GM21381 (cell line): ENCODE data around the gene SMYD1.

Source experiments
- ATAC-seq: cut with Tn5 transposase; IDR thresholded peaks from one replicate; pipeline ENCODE4 v1.9.1; 2021; ENCODE audit warnings: mild to moderate bottlenecking, moderate library complexity; ENCODE audit not compliant: unreplicated experiment

SMYD1 gene

DNA sequence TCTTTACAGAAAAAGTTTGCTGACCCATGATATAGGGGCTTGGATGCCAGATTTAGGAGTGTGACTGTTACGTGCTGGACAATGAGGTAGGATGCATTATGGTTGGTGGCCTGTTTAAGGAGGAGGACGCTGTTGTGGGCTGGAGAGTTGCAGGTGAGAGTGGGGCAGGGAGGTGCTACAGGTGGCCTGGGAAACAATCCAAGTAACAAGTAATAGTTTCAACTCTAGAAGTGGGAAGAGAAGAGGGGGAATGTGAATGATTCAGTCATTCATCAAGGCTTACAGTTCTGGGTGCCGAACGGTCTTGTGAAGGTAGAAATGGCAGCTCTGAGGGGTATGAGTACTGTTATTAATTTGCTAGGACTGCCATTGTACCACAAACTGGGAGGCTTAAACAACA, 54.1 kb downstream of the SMYD1 start:
- ATAC-seq, result no peak

DNA sequence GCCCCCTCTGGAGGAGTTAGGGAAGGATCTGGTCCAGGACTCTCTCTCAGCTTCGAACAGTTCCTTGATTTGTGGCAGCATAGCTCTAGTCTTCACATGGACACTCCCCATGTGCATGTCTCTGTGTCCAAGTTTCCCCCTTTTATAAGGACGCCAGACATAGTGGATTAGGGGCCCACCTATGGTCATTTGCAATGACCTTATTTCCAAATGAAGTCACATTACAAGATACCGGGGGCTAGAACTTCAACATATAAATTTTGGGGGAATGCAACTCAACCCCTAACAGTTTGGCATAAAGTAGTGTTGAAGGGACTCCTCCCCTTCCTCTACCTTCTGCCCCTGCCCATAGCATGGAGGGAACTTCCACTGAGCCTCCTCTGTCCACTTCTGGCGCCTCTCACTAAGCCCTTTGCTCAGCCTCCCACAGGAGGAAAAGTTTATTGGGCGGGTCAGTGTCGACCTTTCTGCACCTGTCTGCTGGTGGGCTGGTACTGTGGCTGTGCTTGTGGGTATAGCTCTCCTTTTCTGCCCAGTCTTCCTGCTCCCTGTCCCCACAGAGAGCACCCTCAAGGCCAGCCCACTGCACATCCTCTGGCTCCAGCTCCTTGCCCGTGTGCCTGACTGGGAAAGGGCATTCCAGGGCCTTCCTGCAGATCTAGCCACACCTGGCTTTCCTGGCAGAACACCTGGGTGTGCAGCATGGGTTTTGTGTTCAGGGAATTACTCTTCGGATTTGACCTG, 54.7 kb downstream of the SMYD1 start:
- no peak for ATAC-seq

DNA sequence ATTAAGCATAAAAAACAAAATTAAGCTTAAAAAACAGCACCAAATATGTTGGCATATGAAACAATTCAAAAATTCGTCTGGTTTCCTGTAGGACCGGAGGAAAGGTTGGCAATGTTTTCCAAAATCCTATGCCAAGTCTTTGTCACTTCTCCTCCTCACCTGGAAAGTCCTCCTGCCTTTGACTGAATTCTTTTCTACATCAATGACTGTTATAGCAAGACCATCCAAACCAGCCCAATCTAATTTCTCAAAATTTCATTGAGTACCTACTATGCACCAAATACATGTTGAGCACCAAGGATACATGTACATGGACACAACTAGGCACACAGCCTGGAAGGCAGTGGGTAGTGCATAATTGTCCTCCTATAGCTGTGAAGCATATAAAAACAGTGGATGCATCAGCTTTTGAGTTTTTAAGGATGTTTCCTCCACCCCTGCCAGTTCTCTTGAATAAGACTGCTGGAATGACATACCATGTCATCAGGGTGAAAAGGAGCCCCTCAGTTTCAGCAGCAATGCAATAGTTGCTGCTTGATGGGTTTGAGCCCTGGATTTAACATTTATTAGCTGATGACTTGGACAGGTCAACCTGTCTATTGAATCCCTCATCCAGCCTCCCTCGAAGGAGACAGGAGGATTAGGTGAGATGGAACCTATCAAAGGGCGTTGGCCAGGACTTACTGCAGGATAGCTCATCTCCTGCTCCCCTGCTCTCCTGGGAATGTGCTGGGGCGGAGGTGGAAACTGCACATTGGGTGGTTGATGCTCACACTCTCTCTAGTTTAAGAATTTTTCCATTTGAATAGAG, 55.7 kb downstream of the SMYD1 start:
- no peak for ATAC-seq

DNA sequence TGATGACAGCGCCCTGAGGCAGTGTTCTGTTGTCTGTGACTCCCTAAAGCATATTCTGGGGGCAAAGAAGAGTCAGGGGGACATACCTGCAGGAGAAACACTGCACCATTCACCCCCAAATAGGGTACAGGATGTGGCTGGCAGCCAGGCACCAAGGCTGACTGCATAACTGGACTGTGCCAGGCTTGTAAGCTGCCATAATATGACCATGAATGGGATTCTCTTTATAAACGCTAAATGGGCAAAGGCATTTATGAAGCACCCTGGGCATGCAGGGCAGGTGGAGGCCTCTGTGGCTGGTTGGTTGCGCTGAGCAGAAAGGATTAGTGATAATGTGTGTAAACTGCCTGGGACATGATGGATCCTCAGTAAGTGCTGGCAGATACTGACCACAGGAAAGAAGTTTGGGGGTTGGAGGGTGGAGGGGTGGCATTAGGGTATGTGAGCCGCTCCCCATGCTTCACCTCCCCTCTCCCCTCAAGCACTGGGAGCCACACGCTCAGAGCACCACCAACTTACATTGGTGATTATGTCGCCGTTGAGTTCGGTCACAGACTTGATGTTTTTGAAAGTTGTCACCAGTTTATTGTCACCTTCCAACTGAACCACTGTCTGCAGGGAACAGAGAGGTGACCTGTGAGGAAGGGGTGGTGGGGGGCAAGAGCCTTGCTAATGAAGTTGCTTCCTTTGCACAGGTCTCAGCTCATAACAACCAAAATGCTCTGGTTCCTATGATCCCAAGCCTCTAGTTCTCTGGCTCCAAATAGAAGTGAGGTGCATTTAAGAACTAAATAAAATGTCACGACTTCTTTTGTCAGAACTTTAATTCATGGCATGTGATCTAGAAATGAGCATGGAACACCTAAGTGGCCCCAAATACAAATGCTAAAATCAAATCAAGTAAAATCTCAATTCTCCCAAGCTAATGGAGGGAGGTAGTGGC, 56.6 kb downstream of the SMYD1 start:
- no peak for ATAC-seq

DNA sequence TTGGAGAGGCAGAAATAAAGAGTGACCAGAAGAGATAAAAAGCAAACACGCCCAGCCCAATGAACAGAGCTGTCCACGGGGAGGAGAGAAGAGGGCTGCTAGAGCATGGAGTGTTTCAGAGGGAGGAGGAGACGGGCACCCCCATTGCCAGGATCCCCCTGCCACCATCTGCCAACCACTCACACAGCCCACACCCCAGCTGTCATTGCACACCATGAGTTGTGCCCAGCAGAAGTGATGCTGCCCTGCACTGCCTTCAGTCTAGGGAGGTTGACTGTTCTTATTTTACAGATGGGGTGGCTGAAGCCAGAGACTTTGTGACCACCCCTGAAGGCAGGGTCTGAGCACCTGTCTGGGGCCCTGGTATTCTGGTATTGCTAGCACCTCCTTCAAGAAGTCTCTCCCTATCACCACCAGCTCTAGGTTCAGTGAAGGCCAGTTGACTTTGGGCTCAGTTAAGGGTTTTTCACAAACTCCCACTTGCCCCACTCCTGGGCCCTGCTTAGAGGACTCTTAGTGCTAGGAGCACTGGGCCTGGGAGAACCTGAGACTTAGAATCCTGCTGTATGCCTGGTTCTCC, 57.8 kb downstream of the SMYD1 start:
- no peak for ATAC-seq

DNA sequence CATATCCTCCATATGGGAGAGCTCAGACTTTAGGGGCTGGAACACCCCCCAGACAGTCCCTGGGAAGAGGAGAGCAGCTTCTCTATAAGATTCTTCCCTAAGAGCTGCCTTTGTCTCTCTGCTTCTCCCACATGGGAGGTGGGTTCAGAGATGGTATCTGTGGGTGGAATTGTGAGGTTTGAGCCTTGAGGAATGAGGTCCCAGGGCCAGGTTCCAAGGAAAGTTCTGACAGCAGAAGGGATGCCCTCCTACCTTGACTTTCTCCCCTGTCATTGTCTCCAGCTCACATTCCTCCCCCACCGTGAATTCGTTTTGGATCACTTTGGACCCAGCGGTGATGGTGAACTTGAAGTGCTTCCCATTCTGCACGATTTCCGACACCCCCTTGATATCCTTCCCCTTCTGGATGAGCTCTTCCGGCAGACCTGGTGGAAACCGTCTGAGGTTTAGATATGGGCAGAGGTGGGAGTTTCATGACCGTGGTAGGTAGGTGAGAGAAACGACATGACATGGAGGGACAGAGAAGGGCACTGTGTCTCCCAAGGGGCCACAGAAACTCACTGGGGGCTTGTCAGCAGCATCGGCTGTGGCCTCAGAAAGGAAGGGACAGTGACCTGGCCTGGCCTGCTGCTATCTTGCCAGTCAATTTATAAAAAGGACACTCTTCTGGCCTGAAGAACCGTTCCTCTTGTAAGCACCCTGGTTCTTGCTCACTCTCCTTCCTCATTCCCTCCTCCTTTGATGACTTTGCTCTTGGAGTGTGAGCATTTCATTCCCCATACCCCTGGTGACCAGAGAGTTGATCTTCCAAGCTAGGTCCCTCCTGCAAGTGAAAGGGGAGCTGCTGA, 58.5 kb downstream of the SMYD1 start:
- no peak for ATAC-seq

DNA sequence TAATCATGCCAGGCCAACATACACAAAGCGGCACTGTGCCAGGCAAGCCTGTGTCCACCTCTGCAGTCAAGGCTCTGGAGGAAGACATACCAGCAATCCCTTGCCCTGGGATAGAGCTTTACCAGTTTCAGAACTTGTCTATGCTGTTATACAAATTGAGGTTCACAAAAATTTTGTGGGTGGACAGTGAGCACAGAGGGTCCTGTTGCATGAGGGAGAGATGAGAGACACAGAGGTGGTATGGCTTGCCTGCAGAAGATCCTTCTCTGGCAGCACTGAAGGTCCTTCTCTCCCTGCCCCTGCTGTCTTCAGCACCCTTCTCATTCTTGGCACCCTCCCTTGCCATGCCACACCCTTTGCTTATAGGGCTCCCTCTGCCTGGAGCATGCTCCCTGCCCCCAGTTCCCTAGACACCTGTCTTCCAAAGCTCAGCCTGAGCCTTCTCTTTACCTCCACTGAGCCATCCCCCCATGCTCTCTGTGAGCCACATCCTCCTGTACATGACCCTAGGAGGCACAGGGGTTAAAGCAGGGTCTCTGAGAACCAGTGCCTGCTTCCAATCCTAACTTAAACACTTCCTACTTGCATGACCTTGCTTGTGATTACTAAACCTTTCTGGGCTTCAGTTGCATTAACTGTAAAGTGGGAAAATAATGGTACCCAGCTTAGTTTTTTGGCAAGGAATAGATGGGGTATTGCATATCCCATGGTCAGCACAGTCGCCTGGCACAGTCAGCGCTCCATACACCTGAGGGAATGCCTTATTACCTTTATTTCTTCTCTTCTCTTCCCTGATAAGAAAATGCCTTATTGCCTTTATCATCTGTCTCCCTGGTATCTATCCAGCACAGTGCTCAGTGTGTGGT, 59.4 kb downstream of the SMYD1 start:
- ATAC-seq, result no peak

DNA sequence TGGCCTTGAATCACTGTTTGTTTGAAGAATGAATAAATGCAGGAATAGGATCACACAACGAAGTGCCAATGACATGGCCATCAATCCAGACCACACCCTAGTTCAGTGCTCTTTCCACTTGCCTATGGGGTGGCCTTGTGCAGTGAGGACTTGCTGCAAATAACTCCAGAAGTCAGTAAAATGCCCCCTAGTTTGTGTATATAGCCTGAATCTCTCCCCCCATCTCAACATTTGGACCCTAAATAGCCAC, 59.9 kb downstream of the SMYD1 start:
- ATAC-seq, result no peak

DNA sequence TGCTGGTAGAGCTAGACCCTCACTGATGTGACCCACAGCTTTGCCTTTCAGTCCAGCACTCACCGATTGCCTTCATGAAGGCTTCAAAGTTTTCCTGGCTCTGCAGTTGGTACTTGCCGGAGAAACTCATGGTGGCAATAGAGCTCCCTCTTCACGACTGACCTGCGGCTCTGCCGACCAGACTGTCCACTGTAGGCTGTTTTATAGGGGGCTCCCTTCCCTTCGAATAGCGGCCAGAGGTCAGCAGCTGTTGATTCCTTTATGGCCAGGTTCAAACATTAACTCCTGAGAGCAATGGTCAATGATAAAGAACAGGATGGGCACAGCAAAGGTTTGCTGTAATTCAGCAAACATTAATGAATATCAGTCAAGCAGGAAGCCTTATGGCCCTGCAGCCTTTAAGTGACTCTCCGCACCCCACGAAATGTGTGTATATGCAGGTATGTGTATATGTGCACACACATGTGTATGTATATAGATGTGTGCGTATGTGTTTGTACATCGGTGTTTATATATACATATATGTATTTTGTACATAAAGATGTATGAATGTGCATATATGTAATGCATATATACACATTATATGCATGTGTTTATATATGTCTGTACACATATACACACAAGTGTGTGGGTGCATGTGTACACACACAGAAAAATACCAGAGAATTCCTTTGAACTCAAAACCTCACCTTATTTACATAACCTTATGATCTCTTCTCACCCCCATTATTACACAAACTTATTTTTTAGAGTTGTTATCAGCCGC, 60.4 kb downstream of the SMYD1 start, which contains the start of gene FABP1:
Gene FABP1 (minus strand): TSS at position 175 of the 766 bp plus-strand sequence. CDS start 45 bp downstream, at position 130.
- no peak for ATAC-seq

DNA sequence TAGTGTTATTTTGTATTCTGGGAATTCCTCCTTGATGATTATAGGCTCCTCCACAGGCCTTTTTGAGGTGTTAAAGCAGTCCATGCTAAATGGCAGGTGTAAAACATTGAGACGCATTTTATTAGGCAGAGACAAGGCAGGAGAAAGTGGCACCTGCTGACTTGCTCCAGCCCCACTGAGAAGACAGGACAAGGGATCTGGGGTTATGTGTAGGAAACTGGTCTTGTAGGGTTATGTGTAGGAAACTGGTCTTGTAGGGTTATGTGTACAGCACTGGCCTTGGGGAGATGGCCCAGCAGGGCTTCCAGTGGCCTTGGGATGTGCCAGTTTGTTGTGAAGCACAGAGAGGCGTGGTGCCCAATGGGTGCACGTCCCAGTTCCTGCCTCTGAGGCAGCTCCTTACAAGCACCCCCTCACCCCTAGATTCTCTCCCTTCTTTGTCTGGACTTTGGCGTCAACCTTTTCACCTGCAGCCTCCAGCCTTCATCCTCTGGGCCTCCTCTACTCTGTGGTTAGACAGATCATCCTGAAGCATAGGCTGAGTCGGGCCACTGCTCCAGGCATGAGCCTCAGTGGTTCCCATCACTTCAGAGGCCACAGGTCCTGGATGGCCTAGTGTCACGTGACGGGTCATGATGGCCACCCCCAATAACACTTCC, 61.2 kb downstream of the SMYD1 start:
- no peak for ATAC-seq

DNA sequence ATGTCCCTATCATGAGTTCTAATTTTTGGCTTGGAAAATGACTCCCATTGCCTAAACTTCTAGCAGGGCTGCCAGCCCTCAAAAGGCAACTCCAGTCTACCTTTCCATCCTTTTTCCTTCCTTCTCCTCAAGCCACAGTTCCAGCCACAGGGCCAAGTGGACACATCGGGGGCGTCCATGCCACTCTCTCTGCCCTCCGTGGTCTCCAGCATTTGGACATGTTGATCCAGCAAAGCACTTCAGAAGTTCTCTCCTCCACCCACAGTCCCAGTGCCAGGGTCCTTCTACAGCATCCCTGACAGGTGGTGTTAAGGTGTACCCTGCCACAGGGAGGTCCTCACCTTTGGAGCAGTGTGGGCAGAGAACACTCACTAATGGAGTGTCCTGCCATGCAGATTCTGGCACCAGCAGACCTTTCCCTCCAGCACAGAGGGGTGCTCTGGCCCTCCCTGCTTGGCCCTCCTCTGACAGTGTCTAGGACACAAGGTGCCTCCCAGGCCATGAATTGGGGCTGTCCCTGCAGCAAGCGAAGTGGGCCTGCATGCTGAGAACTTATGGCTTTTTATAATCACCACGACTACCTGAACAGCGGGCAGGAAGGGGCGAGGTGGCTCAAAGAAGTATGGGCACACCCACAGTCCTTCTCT, 61.8 kb downstream of the SMYD1 start:
- ATAC-seq, result no peak

DNA sequence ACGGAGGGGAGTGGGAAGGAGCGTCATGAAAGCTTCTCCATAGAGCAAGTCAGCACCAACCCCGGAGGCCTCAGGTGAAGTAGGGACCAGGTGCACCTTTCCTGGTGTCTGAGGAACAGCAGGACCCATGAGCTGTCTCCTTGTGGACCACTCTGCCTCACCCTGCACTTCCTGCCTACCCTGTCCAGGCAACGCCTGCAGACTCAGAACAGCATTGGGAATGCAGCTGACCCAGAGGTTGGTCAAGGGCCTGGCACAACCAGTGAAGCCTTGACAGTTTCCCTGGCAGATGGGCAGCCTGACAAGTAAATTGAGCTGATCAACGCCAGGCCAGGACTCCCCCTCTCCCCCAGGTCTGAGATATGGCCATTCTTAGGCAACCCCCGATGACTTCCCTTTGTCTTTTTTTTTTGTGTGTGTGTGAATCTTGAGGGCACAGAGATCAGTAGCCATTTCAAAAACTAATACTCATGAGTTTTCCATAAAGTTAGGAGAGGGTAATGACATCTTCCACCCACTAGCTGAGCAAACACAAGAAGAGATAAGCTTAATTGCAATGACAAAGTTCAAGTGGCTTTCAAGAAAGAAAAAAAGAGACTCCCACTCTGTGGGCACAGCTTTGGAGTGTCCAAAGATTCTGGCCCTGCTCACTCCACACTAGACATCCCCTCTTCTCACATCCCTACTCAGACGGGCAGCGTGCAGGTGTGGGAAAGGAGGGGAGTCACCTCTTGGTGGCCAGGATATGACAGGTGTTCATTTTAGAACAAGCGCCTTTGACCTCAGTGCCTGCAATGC, 63.8 kb downstream of the SMYD1 start:
- ATAC-seq, result no peak

DNA sequence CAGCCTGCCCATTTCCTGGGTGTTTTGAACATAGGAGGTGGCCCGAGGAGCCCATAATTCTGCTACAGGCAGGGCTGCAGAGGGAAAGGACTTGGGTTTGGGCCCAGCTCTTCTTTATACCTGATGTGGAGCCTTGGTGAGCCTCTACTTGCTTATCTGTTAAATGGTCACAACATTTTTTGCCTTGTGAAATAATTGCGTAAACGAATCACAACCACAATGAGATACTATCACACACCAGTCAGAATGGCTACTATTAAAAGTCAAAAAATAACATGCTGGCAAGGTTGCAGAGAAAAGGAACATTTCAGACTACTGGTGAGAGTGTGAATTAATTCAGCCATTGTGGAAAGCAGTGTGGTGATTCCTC, 64.4 kb downstream of the SMYD1 start:
- ATAC-seq, result no peak

DNA sequence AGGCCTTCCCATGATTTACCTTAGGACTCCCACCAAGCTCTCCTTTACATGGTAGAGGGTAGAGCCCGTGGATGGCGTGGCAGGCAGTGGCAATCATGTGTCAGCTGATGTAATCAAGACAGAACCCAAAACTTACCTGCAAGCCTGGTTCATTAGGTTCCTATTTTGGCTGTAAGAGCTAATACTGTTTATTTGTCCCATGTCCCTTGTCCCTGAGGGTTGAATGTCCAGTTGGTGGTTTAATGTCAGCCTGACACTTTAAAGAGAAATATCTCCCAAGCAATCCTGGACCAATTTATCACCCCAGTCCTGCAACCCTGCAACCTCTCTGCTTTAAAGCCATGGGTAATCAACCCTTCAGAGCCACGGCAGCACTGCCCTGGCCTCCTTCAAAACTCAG, 66.2 kb downstream of the SMYD1 start:
- no peak for ATAC-seq

DNA sequence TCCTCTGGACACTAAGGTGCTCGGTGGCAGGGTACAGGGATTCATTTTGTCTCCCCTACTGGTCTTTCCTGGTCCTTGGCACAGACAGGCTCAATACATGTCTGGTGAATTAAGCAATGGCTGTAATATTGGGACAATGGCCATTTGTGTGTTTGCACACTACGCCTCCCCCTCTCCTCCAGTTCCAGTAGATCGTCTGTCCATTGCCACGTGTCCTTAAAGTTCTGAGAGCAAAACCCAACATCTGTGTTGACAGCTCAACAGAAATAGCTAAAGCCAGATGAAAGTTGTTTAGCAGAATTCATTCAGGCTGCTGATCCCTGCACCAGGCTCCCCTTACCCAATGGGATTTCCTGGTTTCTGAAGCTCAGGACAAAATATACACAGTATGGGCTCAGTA, 69.2 kb downstream of the SMYD1 start:
- no peak for ATAC-seq

DNA sequence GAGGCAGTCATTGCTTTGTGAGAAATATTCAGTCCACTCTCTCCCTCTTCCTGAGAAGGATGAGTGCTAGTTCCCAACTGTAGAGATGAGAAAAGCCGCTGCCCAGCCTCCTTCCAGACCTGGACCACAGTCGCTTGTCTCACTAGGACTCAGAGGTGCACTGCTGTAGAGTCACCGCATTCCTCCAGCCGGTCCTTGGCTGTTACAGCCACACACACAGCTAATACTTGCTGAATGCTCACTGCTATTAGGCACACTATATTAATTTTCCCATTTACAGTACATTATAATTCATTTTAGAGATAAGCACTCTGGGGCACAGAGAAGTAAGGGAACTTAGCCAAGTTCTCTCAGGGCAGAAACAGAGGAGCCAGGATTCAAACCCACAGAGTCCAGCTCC, 70.2 kb downstream of the SMYD1 start:
- no peak for ATAC-seq

DNA sequence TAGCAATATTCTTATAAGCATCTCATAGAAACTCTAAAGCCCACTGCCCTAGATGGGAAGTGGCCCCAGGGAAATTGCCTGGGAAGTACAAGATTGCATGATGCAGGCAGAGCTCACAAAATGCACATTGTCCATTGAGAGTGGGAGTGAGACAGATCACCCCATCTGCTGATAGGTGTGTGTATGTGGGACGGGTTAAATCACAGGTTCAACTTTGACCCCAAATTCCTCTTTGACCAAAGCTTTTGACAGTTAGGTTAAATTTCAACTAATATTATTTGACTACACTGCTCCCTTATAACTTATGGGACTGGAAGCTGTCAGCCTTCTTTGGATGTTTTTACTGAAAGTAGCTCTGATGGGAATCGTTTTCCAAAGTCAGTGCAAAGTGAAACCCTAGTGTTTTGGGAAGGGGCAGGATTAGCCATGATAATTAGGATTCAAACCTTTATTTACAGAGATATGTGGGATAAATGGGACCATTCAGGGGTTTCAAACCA, 71.6 kb downstream of the SMYD1 start:
- ATAC-seq, result no peak
